Measurements from ENCODE around the gene APRT.
"Not testable (repeated sequence)": the region's sequence is repeated elsewhere in the genome, so short reads cannot be mapped to it uniquely, and the experiment has no call there.

The APRT gene

GRCh38 chr16:88806491-88807111, 5.1 kb downstream of the APRT start:
- no peak for FAIRE-seq

GRCh38 chr16:88805887-88806393, 5.8 kb downstream of the APRT start:
- no peak for FAIRE-seq

GRCh38 chr16:88805340-88805715, 6.4 kb downstream of the APRT start:
- no peak for FAIRE-seq

GRCh38 chr16:88804552-88805339, 7.0 kb downstream of the APRT start:
- FAIRE-seq = no peak

GRCh38 chr16:88804173-88804551, 7.6 kb downstream of the APRT start:
- FAIRE-seq = no peak

GRCh38 chr16:88803264-88803987, 8.3 kb downstream of the APRT start, which contains the start of gene CDT1:
Gene CDT1, plus strand, starts transcription at chr16:88803789. Its CDS starts 43 bp downstream, at chr16:88803832.
- no peak for FAIRE-seq

GRCh38 chr16:88800277-88800592, 11.5 kb downstream of the APRT start:
- no peak for FAIRE-seq

GRCh38 chr16:88799569-88800276, 12.0 kb downstream of the APRT start:
- FAIRE-seq = no peak

GRCh38 chr16:88798772-88799455, 12.8 kb downstream of the APRT start:
- FAIRE-seq = no peak

GRCh38 chr16:88798073-88798472, 13.7 kb downstream of the APRT start:
- FAIRE-seq = no peak

- FAIRE-seq = no peak
These were observed 15.4 kb downstream of the APRT start for GRCh38 chr16:88796278-88796677.

GRCh38 chr16:88793251-88793954, 18.3 kb downstream of the APRT start:
- no peak for FAIRE-seq

- no peak for FAIRE-seq
These were observed 19.0 kb downstream of the APRT start for GRCh38 chr16:88792668-88793250.

- FAIRE-seq = no peak
These were observed 19.6 kb downstream of the APRT start for GRCh38 chr16:88792078-88792550.

- no peak for FAIRE-seq
These were observed 21.2 kb downstream of the APRT start for GRCh38 chr16:88790312-88791211.

GRCh38 chr16:88789594-88789993, 22.1 kb downstream of the APRT start:
- no peak for FAIRE-seq

- not testable (repeated sequence) for FAIRE-seq
These were observed 23.0 kb downstream of the APRT start for GRCh38 chr16:88788749-88789148.

- no peak for FAIRE-seq
These were observed 24.0 kb downstream of the APRT start for GRCh38 chr16:88787579-88788314.

All from TTC549 (cell line).